GM18868 (cell line): Measurements from ENCODE around the gene SMG7.

Source experiments
- ATAC-seq: cut with Tn5 transposase; IDR thresholded peaks from one replicate; pipeline ENCODE4 v1.9.1; 2021; ENCODE audit warnings: mild to moderate bottlenecking, moderate library complexity; ENCODE audit not compliant: unreplicated experiment

The SMG7 gene

GRCh38 chr1:183466781-183467180, 5.5 kb upstream of the SMG7 start:
- ATAC-seq = no peak

DNA sequence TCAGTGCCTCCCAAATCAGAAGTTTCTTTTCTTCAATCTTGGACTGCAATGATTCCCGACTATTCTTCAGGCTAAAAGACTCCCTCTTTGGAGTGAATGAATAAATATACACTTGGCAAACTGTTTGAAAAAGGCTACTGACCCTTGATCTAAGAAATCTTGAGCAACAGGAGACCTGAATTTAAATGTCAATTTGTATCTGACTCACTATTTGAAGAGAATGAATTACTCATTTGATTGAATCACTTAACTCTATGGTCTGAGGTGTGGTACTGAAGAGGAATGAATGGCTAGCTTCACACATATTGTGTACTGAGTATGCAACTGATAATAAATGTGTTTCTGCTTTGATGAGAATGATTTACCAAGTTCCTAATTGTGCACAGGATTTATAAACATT, 4.6 kb upstream of the SMG7 start:
- no peak for ATAC-seq

DNA sequence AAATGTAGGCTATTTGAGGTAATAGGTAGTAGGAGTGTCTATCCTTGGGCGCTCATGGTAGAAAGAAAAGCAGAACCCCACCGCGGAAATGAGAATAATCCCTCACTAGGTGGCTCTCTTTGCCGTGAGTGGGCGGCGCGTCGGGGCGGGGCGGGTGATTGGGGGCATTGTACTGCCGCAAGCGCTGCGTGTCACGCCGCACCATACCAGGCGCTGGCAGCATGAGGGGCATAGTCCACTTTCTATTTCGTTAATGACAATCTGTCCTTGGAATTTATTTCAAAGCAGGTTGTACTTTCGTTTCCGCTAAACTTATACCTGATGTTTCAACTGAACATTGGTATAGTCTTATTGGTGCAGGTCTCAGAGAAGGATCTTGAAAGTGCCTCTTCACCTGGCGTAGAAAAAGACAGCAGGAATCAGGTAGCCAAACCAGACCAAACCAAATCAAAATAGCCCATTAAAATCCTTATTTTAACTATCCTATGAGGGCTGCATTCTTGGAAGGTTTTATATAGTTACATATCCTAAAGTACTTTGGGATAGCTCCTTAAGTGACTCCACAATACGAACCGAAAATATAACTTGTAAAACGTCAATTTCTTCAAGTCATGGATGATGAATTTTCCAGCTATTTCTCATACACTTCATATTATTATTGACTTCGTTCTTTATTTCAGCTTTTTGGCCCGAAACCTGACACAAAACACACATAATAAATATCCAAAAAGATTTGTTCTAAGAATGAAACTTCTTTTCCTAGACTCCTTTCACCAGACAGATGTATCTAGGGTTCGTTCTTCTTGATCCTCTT, 1.9 kb upstream of the SMG7 start:
- ATAC-seq = peak; percentile 44

GRCh38 chr1:183470961-183471742, 1.1 kb upstream of the SMG7 start:
- ATAC-seq = peak; percentile 31

DNA sequence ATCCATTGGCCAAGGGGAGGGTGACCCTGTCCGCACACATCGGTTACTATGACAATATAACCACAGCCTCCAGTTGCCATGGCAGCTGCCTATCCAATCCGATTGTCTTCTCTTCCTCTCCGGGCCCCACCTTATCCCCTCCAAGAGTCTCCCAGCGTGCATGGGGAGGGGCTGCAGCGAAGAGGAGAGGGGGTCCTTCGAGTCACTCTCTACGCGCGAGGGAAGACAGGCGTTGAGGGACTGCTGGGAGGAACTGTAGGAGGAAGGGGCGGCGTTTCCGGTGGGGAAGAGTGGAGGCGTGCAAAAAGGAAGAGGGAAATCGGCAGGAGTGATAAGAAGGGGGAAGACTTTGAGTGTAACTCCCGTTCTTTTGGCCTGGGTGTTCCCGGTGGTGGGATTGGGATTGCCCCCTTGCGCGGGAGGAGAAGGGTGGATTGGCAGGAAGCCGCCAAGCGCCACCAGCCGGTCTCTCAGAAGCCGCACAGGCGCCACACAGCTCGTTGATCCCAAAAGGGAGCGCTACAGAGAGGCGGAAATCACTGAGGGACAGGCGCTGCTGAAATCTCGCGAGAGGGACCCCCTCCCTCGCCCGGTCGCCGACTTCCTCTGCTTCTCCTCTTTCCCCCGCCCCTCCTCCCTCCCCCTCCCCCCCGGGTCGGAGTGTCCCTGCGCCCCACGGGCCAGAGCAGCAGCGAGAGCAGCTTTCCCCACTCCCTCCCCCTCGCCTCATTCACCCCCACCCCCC, 384 bp upstream of the SMG7 start:
- ATAC-seq = peak; percentile 53

GRCh38 chr1:183473217-183473536, 878 bp downstream of the SMG7 start:
- no peak for ATAC-seq

DNA sequence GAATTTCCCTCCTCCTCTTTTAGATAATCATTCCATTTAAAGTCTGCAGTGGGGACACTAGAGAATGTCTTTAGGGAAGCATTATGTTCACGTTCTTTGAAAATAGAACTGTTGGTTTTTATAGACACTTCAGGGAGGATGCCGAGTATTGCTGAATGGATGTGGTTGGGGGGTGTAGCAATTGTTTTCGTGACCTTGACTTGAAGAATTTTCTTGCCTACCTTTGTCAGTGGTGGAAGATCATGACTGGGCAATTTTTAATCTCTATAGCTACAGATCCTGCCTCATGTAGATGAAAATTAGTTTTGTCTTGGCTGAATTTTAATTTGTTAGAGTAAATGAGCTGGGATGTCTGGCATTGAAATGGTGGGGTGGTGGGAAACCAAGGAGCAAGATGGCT, 3.8 kb downstream of the SMG7 start:
- ATAC-seq = no peak

DNA sequence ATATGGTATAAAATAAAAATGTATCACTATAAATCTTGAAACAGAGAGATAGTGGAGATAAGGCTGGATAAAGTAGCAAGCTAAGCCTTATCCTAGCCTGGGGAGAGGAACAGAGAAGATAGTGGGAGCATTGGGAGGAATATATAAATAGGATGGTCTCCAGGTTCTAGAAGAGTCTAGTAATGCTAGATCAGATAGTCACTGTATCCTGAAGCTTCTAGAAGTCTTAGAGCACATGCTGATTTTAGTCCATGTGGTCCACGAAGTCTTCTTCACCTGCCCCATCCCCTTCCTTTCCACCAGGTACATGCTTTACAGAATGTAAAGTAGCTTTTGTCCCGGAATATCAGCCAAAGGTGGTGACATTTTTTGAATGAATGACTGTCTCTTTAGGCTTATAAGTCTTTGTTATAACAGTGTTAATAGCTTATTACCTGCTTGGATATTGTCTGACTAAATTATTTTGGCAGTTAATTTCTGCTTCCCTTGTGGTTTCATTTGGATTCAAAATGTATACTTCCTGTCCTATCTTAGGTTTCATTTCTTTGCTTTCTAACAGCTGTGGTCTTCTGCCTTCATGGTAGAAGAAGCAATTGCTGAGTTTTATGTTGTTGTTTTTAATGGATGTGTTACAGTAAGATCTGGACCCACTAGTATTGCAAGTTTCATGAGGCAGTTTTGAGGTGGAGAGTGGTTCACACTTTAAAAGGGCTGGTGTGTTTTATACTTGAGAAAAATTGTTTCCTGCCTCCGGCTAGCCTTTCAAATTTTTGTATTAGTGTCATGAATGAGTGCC, 5.9 kb downstream of the SMG7 start:
- peak; percentile 54 for ATAC-seq

GRCh38 chr1:183480971-183481441, 8.7 kb downstream of the SMG7 start:
- ATAC-seq = peak; percentile 65

DNA sequence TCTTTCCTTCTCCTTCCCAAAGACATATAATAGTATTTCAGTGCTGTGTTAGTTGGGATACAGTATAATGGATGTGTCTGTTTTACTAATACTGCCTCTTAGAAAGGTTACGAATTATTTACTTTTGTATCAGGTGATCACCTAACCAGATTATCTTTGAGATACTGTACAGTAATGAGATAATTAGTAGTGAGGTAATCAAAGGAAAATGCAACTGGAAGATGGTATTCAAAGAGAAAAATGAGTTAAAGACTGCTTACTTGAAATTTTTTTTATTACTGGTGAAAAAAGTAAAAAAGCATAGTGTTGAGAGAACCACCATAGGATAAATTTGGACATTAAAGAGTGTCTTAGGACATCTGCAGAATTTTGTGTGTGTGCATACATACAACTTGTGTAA, 10.9 kb downstream of the SMG7 start:
- no peak for ATAC-seq

DNA sequence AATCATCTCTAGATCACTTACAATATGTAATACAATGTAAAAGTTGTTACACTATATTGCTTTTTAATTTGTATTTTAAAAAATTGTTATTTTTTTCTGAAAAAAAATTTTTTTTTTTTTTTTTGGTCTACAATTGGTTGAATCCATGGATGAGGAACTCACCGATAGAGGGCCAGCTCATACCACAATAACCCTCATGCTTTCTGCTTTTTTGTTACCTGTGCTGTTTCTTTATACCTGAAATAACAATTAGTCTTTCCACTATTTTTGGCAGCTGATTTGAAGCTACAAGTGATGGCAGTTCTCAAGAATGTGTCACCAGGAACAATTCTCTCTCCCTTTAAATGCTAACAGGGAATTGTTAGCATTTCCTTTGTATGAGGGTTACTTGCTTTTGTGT, 12.0 kb downstream of the SMG7 start:
- ATAC-seq = no peak

DNA sequence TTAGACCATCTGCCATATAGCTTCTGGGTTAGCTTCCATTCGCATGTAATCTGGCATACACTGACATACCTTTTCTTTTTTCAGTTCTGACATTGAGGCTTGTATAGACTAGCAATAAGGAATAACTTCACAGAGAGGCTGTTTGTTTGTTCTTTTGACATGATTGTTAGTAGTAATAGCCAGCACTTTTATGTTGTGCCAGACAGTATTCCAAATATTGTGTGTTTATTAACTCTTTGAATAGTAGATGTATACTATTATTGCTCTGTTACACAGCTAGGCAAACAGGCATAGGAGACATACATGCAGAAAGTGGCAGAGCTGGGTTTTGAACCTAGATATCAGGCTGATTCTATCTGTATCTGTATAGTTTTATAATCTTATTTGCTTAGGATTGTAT, 12.6 kb downstream of the SMG7 start:
- ATAC-seq = no peak

- ATAC-seq = no peak
Observed at GRCh38 chr1:183487674-183488442, 15.6 kb downstream of the SMG7 start.

DNA sequence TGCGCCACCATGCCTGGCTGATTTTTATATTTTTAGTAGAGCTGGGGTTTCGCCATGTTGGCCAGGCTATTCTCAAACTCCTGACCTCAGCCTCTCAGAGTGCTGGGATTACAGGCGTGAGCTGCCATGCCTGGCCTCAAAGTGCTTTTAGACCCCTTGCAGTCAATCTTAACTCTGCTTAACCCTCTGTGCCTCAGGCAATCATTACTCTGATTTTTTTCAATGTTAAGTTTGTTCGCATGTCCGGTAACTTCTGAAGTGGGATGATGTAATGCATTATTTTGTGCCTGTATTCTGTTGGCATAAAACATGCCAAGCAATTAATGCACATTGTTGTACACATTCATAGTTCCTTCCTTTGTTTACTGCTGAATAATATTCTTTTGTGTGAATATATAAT, 18.6 kb downstream of the SMG7 start:
- ATAC-seq = no peak

- ATAC-seq = no peak
Observed at GRCh38 chr1:183493540-183494245, 21.4 kb downstream of the SMG7 start.

DNA sequence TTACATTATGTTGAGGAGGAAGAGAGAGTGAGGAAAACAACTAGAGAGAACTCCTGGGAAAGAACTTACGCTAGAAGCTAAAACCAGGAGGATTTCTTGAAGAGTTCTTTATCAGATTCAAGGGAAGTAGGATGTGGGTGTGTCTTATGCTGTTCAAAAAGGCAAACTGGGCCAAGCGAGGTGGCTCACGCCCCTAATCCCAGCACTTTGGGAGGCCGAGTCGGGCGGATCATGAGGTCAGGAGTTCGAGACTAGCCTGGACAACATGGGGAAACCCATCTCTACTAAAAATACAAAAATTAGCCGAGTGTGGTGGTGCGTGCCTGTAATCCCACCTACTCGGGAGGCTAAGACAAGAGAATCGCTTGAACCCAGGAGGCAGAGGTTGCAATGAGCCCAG, 23.1 kb downstream of the SMG7 start:
- no peak for ATAC-seq

DNA sequence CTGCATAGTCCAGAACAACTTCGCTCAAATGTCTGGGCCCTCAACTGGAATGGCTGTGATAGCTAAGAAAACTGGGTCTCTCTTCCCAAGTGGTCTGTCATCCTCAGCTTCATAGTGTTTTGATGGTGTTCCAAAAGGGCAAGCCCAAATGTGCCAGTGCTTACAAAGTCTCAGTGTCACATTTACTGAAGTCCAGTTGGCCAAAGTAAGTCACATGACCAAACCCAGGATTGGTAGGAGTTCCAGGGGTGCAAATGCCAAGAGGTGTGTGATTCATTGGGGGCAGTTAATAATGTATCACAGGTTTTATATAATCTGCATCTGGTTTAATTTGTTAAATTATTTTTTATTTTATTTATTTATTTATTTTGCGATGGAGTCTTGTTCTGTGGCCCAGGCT, 24.9 kb downstream of the SMG7 start:
- ATAC-seq = no peak

- ATAC-seq = no peak
Observed at GRCh38 chr1:183498342-183498991, 26.2 kb downstream of the SMG7 start.
